ENCODE measurements around the gene CCDC198. TPM values are rescaled to one million over a fixed set of nuclear protein-coding genes. Genes with fewer than 3 reads are reported as not detected.

CCDC198 gene
- total RNA-seq, 1 donor from 2014 or later: not detected

Other genes with a start within 250 kb of the CCDC198 start
- 76.8 and 80.5 TPM in 2 replicates for gene EXOC5, start 225.0 kb downstream of the CCDC198 start, total RNA-seq
- gene AP5M1, start 224.9 kb downstream of the CCDC198 start, total RNA-seq: 41.6 and 47.5 TPM in 2 replicates
- 20.4 and 20.7 TPM in 2 replicates for gene NAA30, start 103.3 kb downstream of the CCDC198 start, total RNA-seq

All from activated CD4-positive, alpha-beta T cell treated with anti-CD3 and anti-CD28 coated beads, Interleukin-2, amount 10 ng/mL, durations not matched to agents 24 days and 14 days (primary cell).